GM19035 (cell line): ENCODE results near the gene JAKMIP1.

Experiments
- ATAC-seq: cut with Tn5 transposase; IDR thresholded peaks from one replicate; pipeline ENCODE4 v1.9.1; 2021; ENCODE audit not compliant: unreplicated experiment

The JAKMIP1 gene

DNA sequence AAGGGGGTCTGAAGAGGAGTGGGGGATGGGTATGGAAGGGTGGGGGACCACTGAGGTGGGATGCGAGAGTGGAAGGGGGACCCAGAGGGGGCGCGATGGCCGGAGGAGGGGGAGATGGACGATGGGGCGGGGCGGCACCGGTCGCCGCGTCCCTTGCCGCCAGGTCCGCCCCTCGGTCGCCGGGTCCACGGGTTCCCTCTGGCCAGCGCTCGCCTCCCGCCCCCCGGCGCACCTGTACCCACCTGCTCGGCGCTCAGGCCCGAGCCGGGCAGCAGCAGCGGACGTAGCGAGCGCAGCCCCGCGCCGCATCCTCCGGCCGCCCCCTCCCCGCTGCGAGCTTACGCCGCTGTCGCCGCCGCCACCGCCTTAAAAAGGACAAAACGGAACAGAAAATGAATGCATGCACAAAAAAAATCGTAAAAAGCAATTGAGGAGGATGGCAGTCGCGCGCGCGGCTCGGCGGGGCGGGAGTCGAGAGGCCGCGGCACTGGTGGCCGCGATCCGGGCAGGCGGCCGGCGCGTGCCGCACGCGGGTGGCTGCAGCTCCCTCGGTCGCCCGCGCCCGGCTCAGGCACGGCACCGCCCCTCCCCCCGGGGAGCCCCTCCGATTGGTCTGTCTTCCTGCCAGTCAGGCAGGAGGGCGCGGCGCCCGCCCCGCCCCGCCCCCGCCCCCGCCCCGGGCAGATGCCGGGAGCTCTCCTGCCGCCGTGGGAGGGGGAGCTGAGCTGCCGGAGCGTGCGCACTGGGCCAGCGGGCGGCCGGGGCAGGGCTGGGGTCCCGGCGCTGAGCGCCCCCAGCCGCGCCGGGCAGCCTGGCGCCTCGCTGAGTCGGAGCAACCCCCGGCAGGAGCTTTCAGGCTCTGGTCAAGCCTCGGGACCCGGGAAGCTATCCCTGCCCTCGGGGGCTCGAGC, at the start of gene JAKMIP1:
JAKMIP1 (minus strand) TSS at position 539 of the 911 bp plus-strand sequence. CDS start 87,699 bp downstream, outside the sequence.
- ATAC-seq: peak; percentile 79

DNA sequence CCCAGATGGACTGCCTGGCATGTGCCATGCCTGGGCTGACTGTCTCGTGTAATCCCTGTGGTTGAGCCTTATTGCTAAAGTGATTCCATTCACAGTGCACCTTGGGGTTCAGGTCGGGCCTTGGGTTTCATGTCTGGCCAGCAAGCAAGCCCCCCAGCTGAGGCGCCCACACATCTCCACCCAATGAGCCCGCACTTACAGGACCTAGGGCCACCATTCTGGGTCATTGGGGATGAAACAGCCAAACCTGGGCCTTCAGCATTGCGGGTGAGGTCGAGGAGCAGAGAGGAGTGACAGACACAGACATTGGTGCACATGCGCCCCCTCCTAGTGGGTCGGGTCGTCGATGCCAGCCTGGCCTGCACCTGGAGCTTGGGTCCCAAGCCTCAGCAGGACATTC, 48.0 kb upstream of the JAKMIP1 start:
- no peak for ATAC-seq

DNA sequence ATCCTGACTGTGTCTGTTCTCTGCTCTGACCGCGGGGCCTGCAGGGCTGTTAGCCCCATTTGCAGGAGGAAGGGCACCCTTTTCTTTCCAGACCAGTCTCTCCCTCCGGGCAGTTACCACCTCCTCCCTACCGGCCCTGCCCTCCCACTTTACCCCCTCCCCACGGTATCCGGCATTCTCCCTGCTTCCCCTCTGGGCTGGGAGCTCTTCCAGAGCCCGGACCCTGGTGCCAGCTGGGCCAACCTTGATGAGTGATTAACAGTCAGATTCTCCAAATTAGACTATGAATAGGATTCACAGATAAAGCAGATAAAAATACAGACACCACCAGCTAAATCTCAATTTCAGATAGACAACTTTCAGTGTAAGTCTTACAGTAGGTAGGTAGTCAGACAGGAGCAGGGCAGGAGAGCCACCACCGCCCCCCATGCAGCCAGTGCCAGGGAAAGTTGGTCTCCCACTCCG, 45.9 kb upstream of the JAKMIP1 start:
- no peak for ATAC-seq

DNA sequence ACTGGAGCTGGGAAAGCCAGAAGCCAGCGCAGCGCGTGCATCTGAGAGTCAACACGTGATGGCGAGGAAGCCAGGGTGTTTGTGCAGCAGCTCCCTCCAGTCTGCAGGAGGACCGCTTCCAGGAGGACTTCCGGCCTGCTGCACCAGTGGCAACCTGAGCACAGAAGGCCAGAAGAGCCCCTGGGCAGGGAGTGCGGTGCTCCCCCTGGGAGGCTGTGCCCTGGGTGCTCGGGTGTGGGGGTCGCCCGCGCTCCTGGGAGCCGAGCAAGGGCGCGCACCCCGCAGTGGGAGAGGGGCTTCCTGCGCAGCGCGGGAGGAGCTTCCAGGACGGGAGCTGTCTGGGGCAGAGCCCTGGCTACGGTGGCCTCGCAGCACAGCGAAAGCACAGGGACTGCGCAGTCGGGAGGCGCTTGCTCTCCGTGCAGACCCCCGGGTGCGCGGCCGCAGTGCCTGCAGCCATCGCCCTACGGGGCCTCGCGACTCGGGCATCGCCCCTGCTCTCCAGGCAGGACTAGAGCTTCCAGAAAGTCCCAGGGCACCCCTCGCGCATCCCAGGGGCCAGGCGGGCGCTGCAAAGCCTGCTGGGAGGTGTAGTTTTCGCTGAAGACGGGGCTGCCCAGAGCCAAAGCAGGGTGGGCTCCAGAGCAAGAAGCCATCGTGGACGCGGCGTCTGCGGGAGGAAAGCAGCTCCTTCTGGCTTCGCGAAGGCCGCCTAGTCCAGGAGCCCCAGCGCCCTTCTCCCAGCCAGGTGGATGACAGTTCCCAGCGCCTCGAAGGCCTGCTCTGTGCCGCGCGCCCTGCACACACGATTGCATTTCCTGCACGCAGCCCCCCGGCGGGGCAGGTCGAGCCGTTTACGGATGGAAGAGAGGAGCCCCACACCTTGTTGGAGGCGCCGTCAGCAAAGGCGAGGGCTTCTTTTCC, 45.2 kb upstream of the JAKMIP1 start:
- ATAC-seq: no peak

DNA sequence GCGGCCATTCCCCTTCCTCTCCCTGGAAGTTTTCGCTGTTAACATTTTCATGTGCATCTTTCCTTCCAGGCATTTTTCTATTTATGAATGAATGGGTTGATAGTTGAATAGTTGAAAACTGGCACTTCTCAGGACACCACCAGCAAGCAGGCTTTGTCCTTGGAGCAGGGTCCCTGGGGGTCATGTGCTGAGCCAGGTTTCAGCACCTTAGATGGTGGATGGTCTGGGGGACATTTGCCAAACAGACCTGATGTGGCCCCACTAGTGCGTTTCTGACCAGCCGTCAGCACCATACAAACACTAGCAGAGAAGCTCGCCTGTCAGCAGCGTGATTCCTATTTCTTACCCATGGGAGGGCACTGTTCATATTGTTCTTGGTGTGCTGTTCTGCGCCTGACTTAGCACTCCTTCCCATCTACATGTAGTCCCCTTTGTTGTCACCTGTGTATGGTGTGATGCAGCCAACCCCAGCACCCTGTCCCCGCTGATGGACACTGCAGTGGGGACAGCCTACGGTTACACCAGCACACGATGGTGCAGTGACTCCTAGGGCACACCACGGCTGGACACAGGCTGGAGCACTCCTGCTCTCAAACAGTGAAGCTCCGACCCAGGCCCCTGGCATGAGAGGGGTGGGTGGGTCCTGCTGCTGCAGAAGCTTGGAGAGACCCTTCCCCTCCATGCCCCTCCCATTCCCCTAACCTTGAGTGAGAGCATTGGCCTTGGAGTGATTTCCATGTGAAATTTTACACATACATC, 42.1 kb upstream of the JAKMIP1 start:
- ATAC-seq: no peak

DNA sequence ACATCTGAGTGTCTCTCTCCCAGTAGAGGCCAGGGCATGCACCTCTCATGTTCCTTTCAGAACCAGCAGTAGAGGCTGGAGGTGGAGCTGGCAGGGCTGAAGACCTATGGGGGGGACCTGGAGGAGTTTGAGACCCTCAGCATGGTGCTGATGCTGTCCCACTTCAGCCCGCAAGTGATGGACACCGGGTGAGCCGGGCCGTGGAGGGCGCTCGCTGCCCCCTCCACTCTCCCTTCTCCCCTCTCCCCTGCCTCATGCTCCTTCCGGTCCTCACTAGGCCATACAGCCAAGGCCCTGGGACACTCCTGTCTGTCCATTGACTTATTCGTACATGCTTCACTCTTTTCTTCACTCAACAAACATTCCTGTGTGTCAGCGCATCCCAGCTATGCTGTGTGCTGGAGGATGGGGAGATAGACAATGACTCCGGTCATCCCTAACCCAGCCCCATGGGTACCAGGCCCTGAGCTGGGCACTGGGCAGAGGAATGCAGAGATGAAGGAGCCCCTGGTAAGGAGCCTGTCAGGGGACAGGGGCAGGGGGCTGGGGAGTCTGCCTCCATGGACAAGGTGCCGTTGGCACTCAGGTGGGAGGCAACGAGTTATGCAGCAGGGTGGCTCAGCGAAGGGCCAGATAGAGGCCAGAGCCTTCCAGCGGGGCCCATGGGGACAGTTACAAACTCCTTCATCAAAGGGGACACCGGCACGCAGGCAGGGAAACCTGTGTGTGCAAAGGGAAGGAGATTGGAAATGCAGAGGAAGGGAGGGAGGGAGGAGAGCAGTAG, 40.9 kb upstream of the JAKMIP1 start:
- ATAC-seq: no peak

DNA sequence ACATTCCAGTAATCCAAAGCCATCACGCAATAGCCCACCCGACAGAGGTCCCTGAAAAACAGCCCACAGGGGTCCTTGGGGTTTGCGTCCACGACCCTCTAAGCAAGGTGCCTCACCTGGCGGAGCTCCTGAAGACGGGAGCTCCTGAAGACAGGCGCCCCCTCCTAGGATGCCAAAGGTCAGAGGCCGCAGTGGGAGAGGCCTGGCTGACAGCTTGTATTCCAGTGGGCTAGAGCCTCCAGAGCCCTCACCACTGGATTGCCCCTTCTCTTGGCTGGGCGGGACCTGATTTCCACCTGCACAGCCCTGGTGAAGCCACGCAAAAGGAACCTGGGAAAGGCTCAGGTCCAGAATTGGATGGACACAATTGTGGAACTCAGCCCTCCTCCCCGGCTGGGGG, 39.6 kb upstream of the JAKMIP1 start:
- ATAC-seq: no peak

DNA sequence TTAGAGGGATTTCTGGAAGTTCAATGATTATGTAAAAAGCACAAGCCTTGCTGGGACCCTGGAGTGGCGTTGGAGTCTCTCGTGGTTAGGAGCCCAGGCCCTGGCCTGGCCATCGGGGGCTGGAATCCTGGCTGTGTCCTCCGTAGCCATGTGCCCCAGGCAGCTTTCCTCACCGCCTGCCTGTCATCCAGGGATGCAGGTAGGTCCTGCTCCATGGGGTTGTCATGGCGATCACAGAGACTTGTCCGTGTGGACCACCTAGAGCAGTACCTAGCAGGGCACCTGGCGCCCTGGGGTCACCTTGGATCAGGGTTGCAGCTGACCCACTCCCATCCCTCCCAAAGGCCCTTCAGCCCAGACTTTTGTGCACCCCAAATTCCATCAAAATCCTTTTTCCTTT, 39.1 kb upstream of the JAKMIP1 start:
- ATAC-seq: no peak

DNA sequence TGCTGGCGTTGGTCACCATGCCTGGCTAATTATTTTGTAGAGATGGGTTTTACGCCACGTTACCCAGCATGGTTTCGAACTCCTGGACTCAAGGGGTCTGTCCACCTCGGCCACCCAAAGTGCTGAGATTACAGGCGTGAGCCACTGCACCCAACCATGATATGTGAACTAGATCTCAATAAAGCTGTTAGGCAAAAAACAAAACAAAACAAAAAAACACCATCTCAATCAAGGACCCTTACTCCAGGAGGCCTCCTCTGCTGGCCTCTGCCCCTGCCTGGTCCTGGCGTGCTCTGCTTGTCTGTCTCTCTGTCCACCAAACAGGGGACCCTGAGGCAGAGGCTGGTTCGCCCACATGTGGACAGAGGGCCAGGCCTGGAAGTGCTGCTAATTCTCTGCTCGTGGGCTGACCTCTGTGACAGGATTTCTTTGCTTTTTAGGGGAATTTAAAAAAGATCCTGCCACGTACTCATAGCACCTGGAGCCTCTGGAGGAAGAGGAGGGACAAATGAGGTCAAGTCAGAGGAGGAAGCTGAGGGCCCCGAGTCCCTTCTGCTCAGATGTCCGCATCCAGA, 36.6 kb upstream of the JAKMIP1 start:
- no peak for ATAC-seq

DNA sequence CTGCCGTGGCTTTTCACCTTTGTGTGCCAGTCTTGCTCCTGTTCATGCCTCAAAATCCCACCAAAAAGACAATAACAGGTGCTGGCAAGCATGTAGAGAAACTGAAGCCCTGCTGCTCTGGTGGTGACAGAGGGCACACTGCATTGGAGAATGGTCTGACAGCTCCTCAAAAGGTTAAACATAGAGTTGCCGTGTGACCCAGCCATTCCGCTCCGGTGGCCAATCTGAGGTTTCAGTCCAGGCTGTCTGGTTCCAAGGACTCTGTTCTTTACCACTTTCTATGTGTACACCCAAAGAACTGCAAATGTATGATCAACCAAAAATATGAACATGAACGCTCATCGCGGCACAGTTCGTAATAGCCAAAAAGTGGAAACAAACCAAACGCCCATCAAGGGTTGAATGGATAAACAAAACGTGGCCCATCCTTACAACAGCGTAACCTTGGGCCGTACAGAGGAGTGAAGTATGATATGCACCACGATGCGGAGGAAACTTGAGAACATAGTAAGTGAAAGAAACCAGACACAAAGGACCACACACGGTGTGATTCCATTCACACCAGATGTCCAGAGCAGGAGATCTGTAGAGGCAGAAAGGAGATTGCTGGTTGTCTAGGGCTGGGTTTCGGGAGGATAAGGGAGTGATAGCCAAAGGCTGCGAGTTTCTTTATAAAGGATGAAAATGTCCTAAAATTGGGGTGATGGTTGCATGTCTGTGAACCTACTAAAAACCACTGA, 35.7 kb upstream of the JAKMIP1 start:
- ATAC-seq: no peak

DNA sequence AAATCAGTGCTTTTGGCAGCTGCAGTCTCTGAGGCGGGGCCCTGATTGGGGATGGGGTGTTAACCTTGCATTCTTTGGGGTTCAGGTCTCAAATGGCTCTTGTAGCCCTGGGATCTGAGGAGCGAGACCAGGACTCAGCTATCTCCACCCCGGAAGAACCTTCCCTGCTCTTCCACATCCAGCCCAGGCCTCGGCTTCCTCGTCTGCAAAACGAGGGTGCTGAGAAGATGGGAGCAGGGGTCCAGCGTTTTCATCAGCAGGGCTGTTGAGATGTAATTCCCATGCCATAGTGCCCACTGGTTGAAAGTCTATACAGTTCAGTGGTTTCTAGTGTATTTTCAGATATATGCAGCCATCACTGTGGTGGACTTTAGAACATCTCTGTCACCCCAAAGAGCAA, 34.7 kb upstream of the JAKMIP1 start:
- ATAC-seq: no peak

DNA sequence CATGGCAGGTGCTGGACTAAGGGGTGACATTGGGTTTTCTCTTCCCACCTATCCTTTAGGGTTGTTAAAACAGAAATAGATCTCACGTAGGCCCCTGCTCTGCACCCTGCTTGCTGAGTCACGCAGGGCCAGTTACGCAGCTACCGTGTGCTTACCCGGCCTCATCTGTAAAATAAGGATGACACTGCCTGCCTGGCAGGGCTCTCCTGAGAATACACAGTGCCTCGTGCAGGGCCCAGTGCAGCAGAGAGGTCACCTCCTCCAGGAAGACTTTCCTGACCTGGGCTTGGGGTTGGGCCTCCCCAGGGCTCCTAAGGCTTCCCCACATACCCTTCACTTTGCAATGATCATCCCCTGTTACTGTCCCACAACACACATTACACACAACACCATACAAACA, 33.6 kb upstream of the JAKMIP1 start:
- no peak for ATAC-seq

DNA sequence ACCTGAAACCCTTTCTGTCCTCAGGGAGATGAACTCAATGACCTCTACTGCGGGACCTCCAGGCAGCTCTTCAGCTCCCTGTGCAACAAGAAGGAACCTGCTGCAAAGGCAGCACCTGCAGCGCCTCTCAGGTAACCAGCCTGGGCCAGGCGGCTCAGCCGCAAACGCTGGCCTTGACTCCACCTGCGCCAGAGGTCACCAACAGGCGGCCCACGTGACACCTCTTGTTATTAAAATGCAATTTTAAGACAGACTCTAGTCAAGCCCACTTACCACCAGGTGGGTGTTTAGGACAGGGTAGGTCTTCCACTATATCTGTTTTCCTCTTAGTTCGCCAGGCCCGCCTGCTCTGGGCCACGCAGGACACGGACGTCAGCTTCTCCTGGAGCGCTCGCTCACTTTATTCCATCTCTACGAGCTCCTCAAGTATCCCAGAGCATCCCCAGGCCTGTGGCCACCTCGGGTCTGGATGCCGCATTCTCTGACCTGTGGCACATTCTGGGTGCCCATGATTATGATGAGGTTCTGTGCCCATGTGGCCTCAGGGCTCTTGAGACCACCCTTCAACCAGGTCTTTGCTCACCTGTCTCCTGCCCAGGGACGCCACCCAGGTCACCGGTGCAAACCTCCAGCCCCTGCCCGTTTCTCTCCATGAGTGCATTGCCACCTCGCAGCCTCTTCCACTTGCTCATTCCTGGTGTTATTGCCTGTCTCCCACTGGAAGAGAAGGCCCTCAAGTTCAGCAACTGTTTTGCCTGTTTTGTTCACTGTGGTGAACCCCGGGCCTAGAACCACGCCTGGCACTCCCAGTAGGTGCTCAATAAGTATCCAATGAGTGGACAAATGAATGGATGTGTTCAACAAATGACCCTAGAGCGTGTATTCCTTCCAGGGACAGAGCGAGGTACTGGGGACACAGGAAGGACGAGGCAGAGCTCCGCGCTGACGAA, 32.8 kb upstream of the JAKMIP1 start:
- ATAC-seq: no peak

DNA sequence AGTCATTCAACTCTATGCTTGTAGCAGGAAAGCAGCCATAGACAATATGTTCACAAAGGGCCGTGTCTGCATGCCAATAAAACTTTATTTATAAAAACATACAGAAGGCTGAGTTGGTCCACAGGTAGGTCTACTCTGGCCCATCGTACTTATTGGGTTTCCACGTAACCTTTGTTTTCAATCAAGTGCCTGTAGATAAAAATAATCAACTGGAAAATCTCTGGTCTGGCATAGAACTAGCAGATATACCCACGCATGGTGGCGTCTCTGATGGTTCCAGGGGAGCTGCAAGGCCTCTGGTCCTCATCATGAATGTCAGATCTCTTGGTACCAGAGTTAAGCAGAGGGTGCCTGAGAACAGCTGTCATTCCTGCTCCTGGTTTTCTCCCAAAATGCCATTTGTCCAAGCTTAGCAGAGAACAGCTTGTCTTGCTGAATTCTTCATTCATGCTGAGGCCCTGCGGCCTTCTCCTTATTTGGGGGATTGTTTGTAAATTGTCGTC, 31.4 kb upstream of the JAKMIP1 start:
- ATAC-seq: no peak

DNA sequence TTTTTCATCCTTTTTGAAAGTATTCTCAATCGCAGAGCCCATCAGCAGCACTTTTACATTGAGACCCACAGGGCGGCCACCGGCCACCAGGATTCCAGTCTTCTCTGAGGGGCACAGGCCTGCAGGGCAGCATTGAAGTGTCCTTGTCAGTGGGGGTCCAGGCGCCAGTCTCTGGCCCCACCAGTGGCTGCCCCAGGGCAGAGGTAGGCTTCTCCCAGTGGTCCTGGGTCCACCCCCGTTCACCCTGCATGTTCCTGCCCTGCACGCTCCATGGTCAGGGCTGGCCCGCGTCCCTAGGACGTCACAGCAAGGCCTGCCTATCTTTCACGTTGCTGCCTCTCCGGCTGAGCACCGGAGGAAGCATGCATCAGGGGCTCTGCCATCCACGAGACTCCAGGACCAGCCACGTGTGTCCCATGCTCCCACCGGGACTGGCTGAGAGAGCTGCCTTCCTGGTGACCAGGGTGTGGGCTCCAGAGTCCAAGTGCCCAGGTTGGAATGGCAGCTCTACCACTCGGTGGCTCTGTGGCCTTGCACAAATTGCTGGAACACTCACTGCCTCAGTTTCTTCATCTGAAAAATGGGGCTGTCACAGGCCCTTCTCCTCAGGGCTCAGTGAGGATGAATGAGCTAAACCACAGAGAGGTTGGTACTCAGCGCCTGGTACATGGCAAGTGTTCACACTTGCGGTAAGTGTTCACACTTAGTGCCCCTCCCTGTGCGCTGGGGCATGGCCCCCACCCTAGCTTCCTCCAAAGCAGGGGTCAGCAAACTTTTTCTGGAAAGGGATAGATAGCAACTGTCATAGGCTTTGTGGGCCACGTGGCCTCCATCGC, 30.7 kb upstream of the JAKMIP1 start:
- ATAC-seq: no peak

DNA sequence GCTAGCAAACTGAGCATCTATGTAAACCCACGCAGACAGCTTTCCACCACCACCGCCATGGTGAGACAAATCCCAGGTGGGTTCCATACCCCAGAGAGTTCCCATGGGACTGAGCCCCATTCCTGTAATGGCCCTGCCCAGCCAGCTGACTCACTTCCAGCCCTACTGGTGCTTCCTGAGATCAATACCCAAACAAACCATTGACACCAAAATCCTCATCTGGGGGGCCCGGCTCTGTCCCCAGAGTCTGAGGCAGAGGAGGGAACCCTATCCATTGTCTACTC, 30.1 kb upstream of the JAKMIP1 start:
- ATAC-seq: no peak
